HG03064 (cell line): ENCODE data around the gene MLANA.
A peak's percentile ranks its signal among the peaks of the same experiment; 100 is the strongest.

Source experiments
- ATAC-seq: cut with Tn5 transposase; IDR thresholded peaks from one replicate; pipeline ENCODE4 v1.9.1; 2021; ENCODE audit warnings: low read depth; ENCODE audit not compliant: unreplicated experiment

Gene MLANA

GRCh38 chr9:5897851-5898250, 7.2 kb downstream of the MLANA start:
- no peak for ATAC-seq

GRCh38 chr9:5899292-5899691, 8.6 kb downstream of the MLANA start:
- ATAC-seq, result no peak

- no peak for ATAC-seq
Measured at GRCh38 chr9:5900622-5901021, 9.9 kb downstream of the MLANA start.

GRCh38 chr9:5902377-5902776, 11.7 kb downstream of the MLANA start:
- ATAC-seq, result no peak

GRCh38 chr9:5908918-5909317, 18.2 kb downstream of the MLANA start:
- no peak for ATAC-seq

- no peak for ATAC-seq
Measured at GRCh38 chr9:5909976-5910375, 19.3 kb downstream of the MLANA start.

GRCh38 chr9:5910413-5911057, 19.8 kb downstream of the MLANA start:
- ATAC-seq, result no peak

GRCh38 chr9:5915438-5915837, 24.7 kb downstream of the MLANA start:
- ATAC-seq, result no peak

GRCh38 chr9:5917273-5917672, 26.6 kb downstream of the MLANA start:
- ATAC-seq, result no peak

- no peak for ATAC-seq
Measured at GRCh38 chr9:5917888-5918287, 27.2 kb downstream of the MLANA start.

- ATAC-seq, result no peak
Measured at GRCh38 chr9:5918460-5918859, 27.8 kb downstream of the MLANA start.

GRCh38 chr9:5920860-5921328, 30.2 kb downstream of the MLANA start:
- ATAC-seq, result peak; percentile 78

- ATAC-seq, result no peak
Measured at GRCh38 chr9:5922192-5922591, 31.5 kb downstream of the MLANA start.

- no peak for ATAC-seq
Measured at GRCh38 chr9:5931657-5932056, 41.0 kb downstream of the MLANA start.

- no peak for ATAC-seq
Measured at GRCh38 chr9:5938449-5938848, 47.8 kb downstream of the MLANA start.

- ATAC-seq, result no peak
Measured at GRCh38 chr9:5939530-5939929, 48.8 kb downstream of the MLANA start.

- ATAC-seq, result no peak
Measured at GRCh38 chr9:5941214-5941613, 50.5 kb downstream of the MLANA start.

GRCh38 chr9:5945112-5945511, 54.4 kb downstream of the MLANA start:
- ATAC-seq, result no peak

- no peak for ATAC-seq
Measured at GRCh38 chr9:5947912-5948311, 57.2 kb downstream of the MLANA start.

- ATAC-seq, result peak; percentile 71
Measured at GRCh38 chr9:5949103-5949699, 58.5 kb downstream of the MLANA start.

GRCh38 chr9:5950261-5950660, 59.6 kb downstream of the MLANA start:
- ATAC-seq, result no peak

GRCh38 chr9:5951686-5952211, 61.1 kb downstream of the MLANA start:
- ATAC-seq, result no peak
